Activated naive CD8-positive, alpha-beta T cell treated with anti-CD3 and anti-CD28 coated beads, Interleukin-2, amount 10 ng/mL, durations not matched to agents 7 days and 5 days (primary cell): ENCODE data around the gene KRTAP1-5. TPM values are rescaled to one million over a fixed set of nuclear protein-coding genes. Genes with fewer than 3 reads are reported as not detected.

Source experiments
- ATAC-seq: fragments of 150-1000 bp; cut with Tn5 transposase; one replicate; pipeline ENCODE4 v1.10.0; 2021; ENCODE audit warnings: low read depth, moderate library complexity
- POLR2A ChIA-PET: fragments of 350-600 bp; sonication (Branson Sonifier 250); formaldehyde crosslinking; loops from one replicate; lab custom pipeline; 2021; ENCODE audit warnings: antibody characterized with exemption; lab: Charles Lee
- DNase-seq: peaks from one replicate; pipeline ENCODE4 v3.0.0; 2021
- H3K27ac Mint-ChIP-seq: one replicate; pipeline ENCODE4 v1.8.0; 2022; ENCODE audit warnings: mild to moderate bottlenecking, mixed read lengths
- H3K27me3 Mint-ChIP-seq: one replicate; pipeline ENCODE4 v1.8.0; 2022; ENCODE audit warnings: mild to moderate bottlenecking, moderate library complexity, mixed read lengths
- H3K36me3 Mint-ChIP-seq: one replicate; pipeline ENCODE4 v1.8.0; 2021; ENCODE audit warnings: mild to moderate bottlenecking, mixed read lengths
- H3K4me1 Mint-ChIP-seq: one replicate; pipeline ENCODE4 v1.8.0; 2021; ENCODE audit warnings: mixed read lengths
- H3K4me3 Mint-ChIP-seq: one replicate; pipeline ENCODE4 v1.8.0; 2022; ENCODE audit warnings: mild to moderate bottlenecking, moderate library complexity, mixed read lengths
- H3K9me3 Mint-ChIP-seq: one replicate; pipeline ENCODE4 v1.8.0; 2021; ENCODE audit warnings: mixed read lengths
- total RNA-seq, 2 experiments: library from RNA; stranded (reverse); gene quantifications; one replicate each; pipeline ENCODE4 v1.2.3, GENCODE V29; 2021

KRTAP1-5 gene
- total RNA-seq, 2 experiments from 2014 or later = not detected

GRCh38 chr17:40984226-40984625 is 42.8 kb downstream of the KRTAP1-5 start, which contains the start of gene KRT40:
TSS of gene KRT40 (minus strand) at chr17:40984326. CDS start at chr17:40984273, 53 bp downstream.
- POLR2A ChIA-PET = no interaction called here
- Mint-ChIP-seq H3K4me3 (no peak within 1 kb of the TSS), H3K36me3 (no peaks in the 10 kb centered on the region), H3K27ac (no peak within 1 kb of the TSS), H3K27me3 (peaks cover 19% of the 10 kb centered on the region), H3K9me3 (no peaks in the 10 kb centered on the region), H3K4me1 (no peaks in the 10 kb centered on the region)
- no peak for DNase-seq
- no peak for ATAC-seq

GRCh38 chr17:40981115-40981514 is 45.9 kb downstream of the KRTAP1-5 start:
- Mint-ChIP-seq H3K4me3 (no peak overlapping the region), H3K4me1 (no peaks in the 10 kb centered on the region), H3K27ac (no peak overlapping the region), H3K36me3 (no peaks in the 10 kb centered on the region), H3K9me3 (no peaks in the 10 kb centered on the region), H3K27me3 (peaks cover 17% of the 10 kb centered on the region)
- DNase-seq (no peak), ATAC-seq (no peak)
- POLR2A ChIA-PET = no interaction called here

- peaks cover 14% of the 10 kb centered on the region for H3K27me3 Mint-ChIP-seq
Measured at GRCh38 chr17:40980596-40980995, 46.4 kb downstream of the KRTAP1-5 start.

GRCh38 chr17:40980117-40980516 is 46.9 kb downstream of the KRTAP1-5 start:
- POLR2A ChIA-PET = no interaction called here
- Mint-ChIP-seq H3K36me3 (no peaks in the 10 kb centered on the region), H3K9me3 (no peaks in the 10 kb centered on the region), H3K4me1 (no peaks in the 10 kb centered on the region), H3K27ac (no peak overlapping the region), H3K4me3 (no peak overlapping the region), H3K27me3 (peaks cover 14% of the 10 kb centered on the region)
- DNase-seq (no peak), ATAC-seq (no peak)

More at GRCh38 chr17:40980596-40980995, 46.4 kb downstream of the KRTAP1-5 start:
- DNase-seq = no peak
- no peak for ATAC-seq
- H3K9me3 Mint-ChIP-seq = no peaks in the 10 kb centered on the region
- H3K36me3 Mint-ChIP-seq = no peaks in the 10 kb centered on the region
- no peak overlapping the region for H3K27ac Mint-ChIP-seq
- POLR2A ChIA-PET = no interaction called here
- no peaks in the 10 kb centered on the region for H3K4me1 Mint-ChIP-seq
- H3K4me3 Mint-ChIP-seq = no peak overlapping the region

- no peak for ATAC-seq
- peaks cover 14% of the 10 kb centered on the region for H3K27me3 Mint-ChIP-seq
- H3K27ac Mint-ChIP-seq = no peak overlapping the region
Measured at GRCh38 chr17:40978575-40979151, 48.3 kb downstream of the KRTAP1-5 start.

More at GRCh38 chr17:40978575-40979151, 48.3 kb downstream of the KRTAP1-5 start:
- H3K36me3 Mint-ChIP-seq = no peaks in the 10 kb centered on the region
- no peaks in the 10 kb centered on the region for H3K9me3 Mint-ChIP-seq
- H3K4me1 Mint-ChIP-seq = no peaks in the 10 kb centered on the region
- POLR2A ChIA-PET = no interaction called here
- DNase-seq = no peak
- H3K4me3 Mint-ChIP-seq = no peak overlapping the region

Other genes with a start within 250 kb of the KRTAP1-5 start
- gene KRT27, start 244.7 kb downstream of the KRTAP1-5 start, total RNA-seq = not detected
- not detected for gene KRT28, start 227.2 kb downstream of the KRTAP1-5 start, total RNA-seq
- 10 to 100 TPM; 25.7 to 28.6 TPM for gene KRT10, start 204.6 kb downstream of the KRTAP1-5 start, total RNA-seq
- not detected for gene KRT12, start 160.0 kb downstream of the KRTAP1-5 start, total RNA-seq
- gene KRT20, start 142.0 kb downstream of the KRTAP1-5 start, total RNA-seq = not detected
- not detected for gene KRT23, start 89.6 kb downstream of the KRTAP1-5 start, total RNA-seq
- not detected for gene KRT39, start 60.3 kb downstream of the KRTAP1-5 start, total RNA-seq
- not detected for gene KRT40, start 42.9 kb downstream of the KRTAP1-5 start, total RNA-seq
- not detected for gene KRTAP3-3, start 33.0 kb downstream of the KRTAP1-5 start, total RNA-seq
- gene KRTAP3-2, start 27.3 kb downstream of the KRTAP1-5 start, total RNA-seq = not detected
- not detected for gene KRTAP3-1, start 18.1 kb downstream of the KRTAP1-5 start, total RNA-seq
- not detected for gene KRTAP1-4, start 3.0 kb upstream of the KRTAP1-5 start, total RNA-seq
- gene KRTAP1-3, start 7.7 kb upstream of the KRTAP1-5 start, total RNA-seq = not detected
- not detected for gene KRTAP1-1, start 14.2 kb upstream of the KRTAP1-5 start, total RNA-seq
- not detected for gene KRTAP2-1, start 20.1 kb upstream of the KRTAP1-5 start, total RNA-seq
- gene KRTAP2-2, start 28.0 kb upstream of the KRTAP1-5 start, total RNA-seq = not detected
- gene KRTAP2-3, start 32.9 kb upstream of the KRTAP1-5 start, total RNA-seq = not detected
- gene KRTAP2-4, start 38.7 kb upstream of the KRTAP1-5 start, total RNA-seq = not detected
- gene KRTAP4-7, start 56.9 kb upstream of the KRTAP1-5 start, total RNA-seq = not detected
- gene KRTAP4-8, start 70.9 kb upstream of the KRTAP1-5 start, total RNA-seq = not detected
- not detected for gene KRTAP4-16, start 75.0 kb upstream of the KRTAP1-5 start, total RNA-seq
- gene KRTAP4-9, start 78.2 kb upstream of the KRTAP1-5 start, total RNA-seq = not detected
- not detected for gene KRTAP4-11, start 91.2 kb upstream of the KRTAP1-5 start, total RNA-seq
- gene KRTAP4-12, start 97.0 kb upstream of the KRTAP1-5 start, total RNA-seq = not detected
- not detected for gene KRTAP4-6, start 113.3 kb upstream of the KRTAP1-5 start, total RNA-seq
- gene KRTAP4-5, start 122.6 kb upstream of the KRTAP1-5 start, total RNA-seq = not detected
- not detected for gene KRTAP4-4, start 133.5 kb upstream of the KRTAP1-5 start, total RNA-seq
- gene KRTAP4-3, start 141.0 kb upstream of the KRTAP1-5 start, total RNA-seq = not detected
- not detected for gene KRTAP4-2, start 151.0 kb upstream of the KRTAP1-5 start, total RNA-seq
- gene KRTAP4-1, start 157.7 kb upstream of the KRTAP1-5 start, total RNA-seq = not detected
- not detected for gene KRTAP9-1, start 162.7 kb upstream of the KRTAP1-5 start, total RNA-seq
- gene KRTAP9-2, start 199.4 kb upstream of the KRTAP1-5 start, total RNA-seq = not detected
- gene KRTAP9-3, start 205.2 kb upstream of the KRTAP1-5 start, total RNA-seq = not detected
- not detected for gene KRTAP9-8, start 210.8 kb upstream of the KRTAP1-5 start, total RNA-seq
- not detected for gene KRTAP9-4, start 222.5 kb upstream of the KRTAP1-5 start, total RNA-seq
- gene KRTAP9-9, start 228.2 kb upstream of the KRTAP1-5 start, total RNA-seq = not detected
- not detected for gene KRTAP9-6, start 238.2 kb upstream of the KRTAP1-5 start, total RNA-seq
- gene KRTAP9-7, start 248.5 kb upstream of the KRTAP1-5 start, total RNA-seq = not detected